Inflammatory macrophage treated with lipopolysaccharide for 4 hours (primary cell): Measurements from ENCODE around the gene ZFAND3.
"Not testable (repeated sequence)": the region's sequence is repeated elsewhere in the genome, so short reads cannot be mapped to it uniquely, and the experiment has no call there.

ENCODE experiments used
- DNase-seq: peaks from one replicate; pipeline ENCODE4 v3.0.0-alpha.2; 2020

Gene ZFAND3

GRCh38 chr6:37940074-37940847 is 120.7 kb downstream of the ZFAND3 start:
- DNase-seq, result peak; percentile 20

- no peak for DNase-seq
Measured at GRCh38 chr6:37941871-37942270, 122.3 kb downstream of the ZFAND3 start.

DNA sequence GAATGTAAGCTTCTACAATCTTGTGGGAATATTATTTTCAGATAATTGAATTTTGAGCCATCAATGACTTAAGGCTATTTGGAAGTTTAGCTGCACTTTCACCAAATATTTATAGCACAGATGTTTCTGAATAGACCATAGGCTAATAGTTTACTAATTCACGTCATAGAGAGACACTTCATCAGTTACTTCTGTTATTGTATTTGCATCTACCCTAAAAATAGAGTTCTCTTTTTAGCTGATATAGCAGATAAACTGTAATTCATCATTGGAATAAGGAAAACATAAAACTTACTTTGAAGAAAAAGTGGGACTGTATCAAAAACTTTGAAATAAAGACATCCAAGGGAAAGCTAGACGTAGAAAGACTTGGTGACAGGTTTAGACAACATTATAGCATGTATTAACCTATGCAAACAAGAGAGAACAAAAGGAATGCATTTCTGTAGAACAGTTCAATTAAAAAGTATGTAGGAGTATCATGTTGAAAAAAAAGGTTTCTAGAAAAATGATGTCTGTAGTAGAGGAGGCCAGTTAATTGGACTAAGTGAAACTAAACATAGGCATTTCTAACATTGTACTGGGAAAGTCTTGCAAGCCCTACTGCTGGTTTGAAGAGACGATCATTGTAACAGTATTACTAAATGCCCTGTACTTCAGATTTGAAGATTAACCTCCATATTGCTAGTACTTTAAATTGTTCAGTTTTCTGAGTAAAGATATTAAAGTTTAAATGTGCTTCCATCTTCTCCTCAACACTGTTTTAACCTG is 123.3 kb downstream of the ZFAND3 start:
- DNase-seq, result no peak

- no peak for DNase-seq
Measured at GRCh38 chr6:37943436-37944058, 124.0 kb downstream of the ZFAND3 start.

- no peak for DNase-seq
Measured at GRCh38 chr6:37946057-37946456, 126.5 kb downstream of the ZFAND3 start.

GRCh38 chr6:37947468-37947867 is 127.9 kb downstream of the ZFAND3 start:
- peak; percentile 54 for DNase-seq

- DNase-seq, result not testable (repeated sequence)
Measured at GRCh38 chr6:37948584-37948983, 129.1 kb downstream of the ZFAND3 start.

GRCh38 chr6:37952027-37952426 is 132.5 kb downstream of the ZFAND3 start:
- peak; percentile 83 for DNase-seq

- DNase-seq, result no peak
Measured at GRCh38 chr6:37954791-37955190, 135.3 kb downstream of the ZFAND3 start.

- DNase-seq, result peak; percentile 55
Measured at GRCh38 chr6:37956711-37957275, 137.3 kb downstream of the ZFAND3 start.

GRCh38 chr6:37959061-37959460 is 139.5 kb downstream of the ZFAND3 start:
- DNase-seq, result no peak

GRCh38 chr6:37960139-37960935 is 140.8 kb downstream of the ZFAND3 start:
- DNase-seq, result no peak

DNA sequence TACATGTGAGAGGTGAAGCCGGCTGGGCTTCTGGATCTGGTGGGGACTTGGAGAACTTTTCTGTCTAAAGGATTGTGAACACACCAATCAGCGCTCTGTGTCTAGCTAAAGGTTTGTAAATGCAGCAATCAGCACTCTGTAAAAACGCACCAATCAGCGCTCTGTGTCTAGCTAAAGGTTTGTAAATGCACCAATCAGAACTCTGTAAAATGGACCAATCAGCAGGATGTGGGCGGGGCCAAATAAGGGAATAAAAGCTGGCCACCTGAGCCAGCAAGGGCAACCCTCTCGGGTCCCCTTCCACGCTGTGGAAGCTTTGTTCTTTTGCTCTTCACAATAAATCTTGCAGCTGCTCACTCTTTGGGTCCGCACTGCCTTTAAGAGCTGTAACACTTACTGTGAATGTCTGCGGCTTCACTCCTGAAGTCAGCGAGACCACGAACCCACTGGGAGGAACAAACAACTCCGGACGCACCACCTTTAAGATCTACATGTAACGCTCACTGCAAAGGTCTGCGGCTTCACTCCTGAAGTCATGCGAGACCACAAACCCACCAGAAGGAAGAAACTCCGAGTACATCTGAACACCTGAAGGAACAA is 143.1 kb downstream of the ZFAND3 start:
- not testable (repeated sequence) for DNase-seq

- no peak for DNase-seq
Measured at GRCh38 chr6:37965964-37966676, 146.6 kb downstream of the ZFAND3 start.

- DNase-seq, result no peak
Measured at GRCh38 chr6:37966801-37967200, 147.3 kb downstream of the ZFAND3 start.

DNA sequence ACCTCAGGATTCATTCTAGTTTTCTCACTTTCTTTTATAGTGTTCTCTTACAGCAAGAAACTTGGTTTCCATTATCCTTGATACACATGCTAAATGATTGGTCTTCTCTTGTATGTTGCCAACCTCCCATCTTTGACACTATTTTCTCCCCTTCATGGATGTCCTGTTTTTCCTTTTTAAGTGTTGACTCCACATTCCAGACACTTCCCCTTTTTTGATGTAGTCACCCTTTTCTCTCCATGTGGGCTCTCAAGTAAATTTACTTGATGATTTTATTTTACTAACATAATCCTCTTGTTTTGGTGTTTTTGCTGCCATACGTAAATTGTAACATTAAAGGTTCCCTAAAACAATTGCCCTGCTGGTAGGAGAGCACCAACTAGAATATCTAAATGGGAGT is 148.1 kb downstream of the ZFAND3 start:
- peak; percentile 34 for DNase-seq

GRCh38 chr6:37971266-37971665 is 151.7 kb downstream of the ZFAND3 start:
- DNase-seq, result no peak

GRCh38 chr6:37971711-37972390 is 152.3 kb downstream of the ZFAND3 start:
- no peak for DNase-seq

DNA sequence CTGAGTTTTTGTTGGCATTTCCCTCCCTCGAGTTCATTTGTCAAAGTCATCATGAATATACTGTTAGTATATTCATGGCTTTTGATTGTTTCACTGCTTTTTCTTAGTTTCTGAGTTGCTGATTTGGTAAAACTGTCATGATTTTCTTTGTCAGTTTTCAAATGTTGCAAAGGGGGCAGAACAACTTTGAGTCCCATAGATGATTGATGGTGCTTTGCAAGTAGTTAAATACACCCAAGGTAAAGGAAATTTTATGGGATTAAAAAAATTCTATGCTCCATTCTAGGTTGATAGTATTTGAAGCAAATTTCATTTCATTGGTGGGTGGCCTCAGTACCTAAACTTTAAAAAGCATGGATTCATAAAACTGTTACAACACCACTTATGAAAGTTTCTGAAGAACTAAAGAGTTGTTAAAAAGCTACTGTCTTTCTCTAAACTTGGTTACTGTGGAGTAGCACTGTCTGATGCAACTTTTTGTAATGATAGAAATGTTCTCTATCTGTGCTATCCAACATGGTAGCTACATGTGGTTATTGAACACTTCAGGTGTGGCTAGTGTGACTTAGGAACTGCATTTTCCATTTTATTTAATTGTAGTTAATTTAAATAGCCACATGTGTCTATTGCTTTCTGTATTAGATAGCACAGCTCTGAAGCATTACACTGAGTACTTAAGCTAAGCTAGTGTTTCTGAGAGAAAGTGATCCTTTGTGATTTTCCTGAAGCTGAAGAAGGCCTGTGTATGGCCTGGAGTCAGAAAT is 153.6 kb downstream of the ZFAND3 start:
- DNase-seq, result no peak

DNA sequence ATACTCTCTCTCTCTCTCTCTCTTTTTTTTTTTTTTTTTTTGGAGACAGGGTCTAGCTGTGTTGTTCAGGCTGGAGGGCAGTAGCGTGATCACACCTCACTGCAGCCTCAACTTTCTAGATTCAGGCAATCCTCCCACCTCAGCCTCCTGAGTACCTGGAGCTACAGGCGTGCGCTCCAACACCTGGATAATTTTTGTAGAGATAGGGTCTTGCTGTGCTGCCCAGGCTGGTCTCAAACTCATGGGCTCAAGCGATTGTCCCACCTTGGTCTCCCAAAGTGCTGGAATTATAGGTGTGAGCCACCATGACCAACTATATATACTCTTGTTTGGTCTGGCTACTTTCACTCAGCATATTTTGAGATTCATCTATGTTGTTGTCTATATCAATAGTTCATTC is 154.9 kb downstream of the ZFAND3 start:
- DNase-seq, result no peak
